Peyer's patch (tissue), 4 donors: ENCODE measurements around the gene ASPSCR1.

Experiments
- POLR2A ChIP-seq, 2 donors: fragments of 450-650 bp; IDR thresholded peaks; one replicate each; pipeline ENCODE4 v1.5.1; 2017; ENCODE audit warnings: antibody characterized with exemption in 2 of 2, mild to moderate bottlenecking in 2 of 2, moderate library complexity in 2 of 2
- TF ChIP-seq, protein P1 (sequence below), 6 experiments: fragments of 450-650 bp in 4 of 6; fragments of 200-600 bp in 2 of 6; sonication (generic) in 1 of 6; IDR thresholded peaks; one replicate each; pipeline ENCODE4 v1.5.1; 2017 to 2019; ENCODE audit warnings: antibody characterized with exemption in 6 of 6, mild to moderate bottlenecking in 3 of 6, moderate library complexity in 1 of 6

DNA sequence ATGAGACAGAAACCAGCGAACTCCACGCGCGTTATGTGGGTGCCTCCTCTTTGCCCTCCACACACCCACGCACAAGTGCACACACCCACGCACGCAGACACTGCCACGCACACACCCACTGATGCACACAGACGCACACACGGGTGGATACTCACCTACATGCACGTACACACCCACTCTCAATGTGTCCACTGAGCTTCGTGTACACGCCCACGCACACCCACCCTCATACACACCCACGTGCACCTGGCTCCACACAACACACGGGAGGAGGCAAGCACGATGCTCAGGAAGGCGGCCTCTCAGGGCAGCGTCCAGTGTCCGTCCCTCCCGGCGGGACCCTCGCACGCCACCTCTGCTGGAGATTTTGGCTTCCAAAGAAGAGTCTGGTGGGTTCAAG, 70.0 kb downstream of the ASPSCR1 start:
- TF ChIP-seq, protein P1, sequence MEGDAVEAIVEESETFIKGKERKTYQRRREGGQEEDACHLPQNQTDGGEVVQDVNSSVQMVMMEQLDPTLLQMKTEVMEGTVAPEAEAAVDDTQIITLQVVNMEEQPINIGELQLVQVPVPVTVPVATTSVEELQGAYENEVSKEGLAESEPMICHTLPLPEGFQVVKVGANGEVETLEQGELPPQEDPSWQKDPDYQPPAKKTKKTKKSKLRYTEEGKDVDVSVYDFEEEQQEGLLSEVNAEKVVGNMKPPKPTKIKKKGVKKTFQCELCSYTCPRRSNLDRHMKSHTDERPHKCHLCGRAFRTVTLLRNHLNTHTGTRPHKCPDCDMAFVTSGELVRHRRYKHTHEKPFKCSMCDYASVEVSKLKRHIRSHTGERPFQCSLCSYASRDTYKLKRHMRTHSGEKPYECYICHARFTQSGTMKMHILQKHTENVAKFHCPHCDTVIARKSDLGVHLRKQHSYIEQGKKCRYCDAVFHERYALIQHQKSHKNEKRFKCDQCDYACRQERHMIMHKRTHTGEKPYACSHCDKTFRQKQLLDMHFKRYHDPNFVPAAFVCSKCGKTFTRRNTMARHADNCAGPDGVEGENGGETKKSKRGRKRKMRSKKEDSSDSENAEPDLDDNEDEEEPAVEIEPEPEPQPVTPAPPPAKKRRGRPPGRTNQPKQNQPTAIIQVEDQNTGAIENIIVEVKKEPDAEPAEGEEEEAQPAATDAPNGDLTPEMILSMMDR (IDR thresholded peaks at IDR 0.05) = no peak
- TF ChIP-seq POLR2A (IDR thresholded peaks at IDR 0.05) = no peak
